GM12892 (cell line): ENCODE results near the gene PPP3R2.

Experiments
- POLR2A ChIP-seq: IDR thresholded peaks from 2 replicates; pipeline ENCODE4 v1.6.1; 2011; ENCODE audit warnings: low read depth, low read length, control low read depth
- POLR2AphosphoS5 ChIP-seq: IDR thresholded peaks from 2 replicates; pipeline ENCODE4 v1.6.1; 2011; ENCODE audit warnings: low read depth, low read length, control low read depth
- TAF1 ChIP-seq: IDR thresholded peaks from 2 replicates; pipeline ENCODE4 v1.6.1; 2011; ENCODE audit warnings: low read depth, mild to moderate bottlenecking, control low read depth, low read length, borderline replicate concordance

DNA sequence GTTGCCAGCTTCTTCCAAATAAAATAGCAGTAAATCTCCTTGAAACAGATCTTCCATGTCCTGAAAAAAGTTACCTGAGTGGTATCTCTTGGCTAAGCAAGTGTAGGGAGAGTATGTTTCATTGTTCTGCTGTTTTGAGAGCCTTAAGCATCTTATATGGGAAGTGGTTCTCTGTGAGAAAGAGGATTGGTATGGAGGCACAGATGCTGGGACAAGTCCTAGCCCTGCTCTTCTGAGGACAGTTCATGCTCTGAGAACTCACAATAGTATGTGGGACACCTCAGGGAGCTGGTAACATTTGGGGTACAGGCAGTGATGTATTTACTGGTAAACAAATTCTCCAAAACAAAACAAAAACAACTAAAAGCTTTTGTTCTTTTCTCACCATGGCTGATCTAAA is 2.0 kb downstream of the PPP3R2 start:
- no peak for TF ChIP-seq POLR2AphosphoS5
- no peak for TF ChIP-seq POLR2A
- TF ChIP-seq TAF1, result no peak
